Lower leg skin (tissue), 4 donors: Measurements from ENCODE around the gene FAM111A. TPM values are rescaled to one million over a fixed set of nuclear protein-coding genes. Genes with fewer than 3 reads are reported as not detected.

ENCODE experiments used
- DNase-seq, 2 donors: peaks; one replicate each; pipeline ENCODE4 v3.0.0-alpha.2; 2019; ENCODE audit warnings: low spot score in 2 of 2
- H3K4me3 ChIP-seq: fragments of 200-600 bp; sonication (generic); 2 replicates; pipeline ENCODE4 v1.5.1; 2017; ENCODE audit warnings: mild to moderate bottlenecking, low read depth; ENCODE audit not compliant: poor library complexity, severe bottlenecking
- POLR2A ChIP-seq, 2 donors: fragments of 450-650 bp; IDR thresholded peaks; one replicate each; pipeline ENCODE4 v1.6.1; 2016 to 2017; ENCODE audit warnings: antibody characterized with exemption in 2 of 2, mild to moderate bottlenecking in 1 of 2, moderate library complexity in 1 of 2
- WGBS, 2 donors: methylation state at CpG; one replicate each; pipeline ENCODE4 v1.1.5; 2018; 5-methylcytosine and 5-hydroxymethylcytosine counted together
- intact Hi-C: fragments of 100-400 bp; cut with DNase I; formaldehyde crosslinking; loops from one replicate; pipeline ENCODE4 v1.15.0; 2023; ENCODE audit warnings: low total_unique reads
- total RNA-seq, 4 donors: library from RNA; depleted of rRNA; stranded (reverse); fragments of >200 nt; gene quantifications; one replicate each; pipeline ENCODE4 v1.1.0, GENCODE V29; 2016
- TF ChIP-seq, protein P1 (sequence below), 3 donors: fragments of 450-650 bp; IDR thresholded peaks; one replicate each; pipeline ENCODE4 v1.5.1; 2016; ENCODE audit warnings: antibody characterized with exemption in 3 of 3, mild to moderate bottlenecking in 3 of 3, moderate library complexity in 2 of 3

FAM111A gene
- total RNA-seq, 4 donors from 2014 or later: 14.9 to 25.0 (median 20.9) TPM

- DNase-seq: no peak
- 92 to 96% methylated on average over 27 to 28 of the region's 33 CpGs for WGBS, 2 donors
- H3K4me3 ChIP-seq: no peak overlapping the region
- no peak for TF ChIP-seq POLR2A (IDR thresholded peaks at IDR 0.05)
- intact Hi-C loops: no loop called here
These were observed 39.2 kb downstream of the FAM111A start for GRCh38 chr11:59181746-59182456.

DNA sequence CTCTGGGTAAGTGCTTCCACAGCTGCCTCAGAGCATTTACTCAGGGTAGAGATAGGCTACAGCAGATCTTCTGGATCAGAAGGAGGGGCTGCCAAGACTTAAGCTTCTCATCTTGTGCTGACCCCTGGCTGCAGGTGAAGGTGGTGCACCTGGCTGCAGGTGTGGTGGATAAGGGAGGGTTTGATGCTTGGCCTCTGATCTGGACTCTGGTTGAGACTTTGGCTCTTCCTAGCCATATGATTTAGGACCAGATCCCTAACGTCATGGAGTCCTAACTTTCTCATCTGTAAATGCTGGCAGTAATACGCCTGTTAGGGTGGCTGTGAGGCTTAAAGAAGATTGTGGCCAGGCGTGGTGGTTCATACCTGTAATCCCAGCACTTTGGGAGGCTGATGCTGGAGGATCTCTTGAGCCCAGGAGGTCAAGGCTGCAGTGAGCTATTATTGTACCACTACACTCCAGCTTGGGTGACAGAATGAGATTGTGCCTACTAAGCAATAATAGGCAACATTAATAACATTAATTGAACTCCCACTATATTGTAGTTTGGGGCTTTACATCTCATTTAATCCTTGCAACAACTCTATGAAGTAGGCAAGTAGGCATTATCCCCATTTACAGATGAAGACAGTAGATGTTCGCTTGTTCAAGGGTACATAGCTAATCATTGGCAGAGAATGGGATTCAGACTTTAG lies 39.9 kb downstream of the FAM111A start:
- TF ChIP-seq, protein P1, sequence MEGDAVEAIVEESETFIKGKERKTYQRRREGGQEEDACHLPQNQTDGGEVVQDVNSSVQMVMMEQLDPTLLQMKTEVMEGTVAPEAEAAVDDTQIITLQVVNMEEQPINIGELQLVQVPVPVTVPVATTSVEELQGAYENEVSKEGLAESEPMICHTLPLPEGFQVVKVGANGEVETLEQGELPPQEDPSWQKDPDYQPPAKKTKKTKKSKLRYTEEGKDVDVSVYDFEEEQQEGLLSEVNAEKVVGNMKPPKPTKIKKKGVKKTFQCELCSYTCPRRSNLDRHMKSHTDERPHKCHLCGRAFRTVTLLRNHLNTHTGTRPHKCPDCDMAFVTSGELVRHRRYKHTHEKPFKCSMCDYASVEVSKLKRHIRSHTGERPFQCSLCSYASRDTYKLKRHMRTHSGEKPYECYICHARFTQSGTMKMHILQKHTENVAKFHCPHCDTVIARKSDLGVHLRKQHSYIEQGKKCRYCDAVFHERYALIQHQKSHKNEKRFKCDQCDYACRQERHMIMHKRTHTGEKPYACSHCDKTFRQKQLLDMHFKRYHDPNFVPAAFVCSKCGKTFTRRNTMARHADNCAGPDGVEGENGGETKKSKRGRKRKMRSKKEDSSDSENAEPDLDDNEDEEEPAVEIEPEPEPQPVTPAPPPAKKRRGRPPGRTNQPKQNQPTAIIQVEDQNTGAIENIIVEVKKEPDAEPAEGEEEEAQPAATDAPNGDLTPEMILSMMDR (IDR thresholded peaks at IDR 0.05): no peak
- no peak for TF ChIP-seq POLR2A (IDR thresholded peaks at IDR 0.05)
- WGBS, 2 donors: 91 to 96% methylated on average over 4 of the region's 4 CpGs
- no peak overlapping the region for H3K4me3 ChIP-seq
- DNase-seq: no peak
- intact Hi-C loops: no loop called here

DNA sequence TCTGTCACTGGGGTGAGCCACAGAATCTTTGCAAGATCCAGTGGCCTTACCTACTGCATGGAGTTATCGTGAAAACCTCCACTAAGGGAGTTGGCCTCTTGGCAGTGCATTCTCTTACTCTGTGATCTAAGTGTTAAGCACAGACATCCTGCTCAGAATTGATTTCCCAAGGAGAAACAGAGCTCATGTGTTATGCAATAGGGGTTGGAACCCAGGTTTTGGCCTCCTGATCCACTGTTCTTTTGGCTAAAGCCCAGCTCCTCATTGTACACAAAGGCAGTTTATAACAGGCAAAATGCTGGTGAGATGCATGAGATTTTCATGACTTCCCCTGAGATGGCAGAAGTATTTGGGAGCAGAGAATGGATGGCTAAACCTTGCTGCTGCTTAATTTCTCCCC lies 41.1 kb downstream of the FAM111A start:
- no peak for DNase-seq
- H3K4me3 ChIP-seq: no peak overlapping the region
- intact Hi-C loops: no loop called here
- TF ChIP-seq, protein P1 (IDR thresholded peaks at IDR 0.05): no peak
- TF ChIP-seq POLR2A (IDR thresholded peaks at IDR 0.05): no peak
- WGBS, 2 donors: 62 to 80% methylated on average over 1 of the region's 1 CpG

- 76 to 81% methylated on average over 9 of the region's 9 CpGs for WGBS, 2 donors
- no peak overlapping the region for H3K4me3 ChIP-seq
- DNase-seq: no peak
- intact Hi-C loops: no loop called here
- TF ChIP-seq, protein P1 (IDR thresholded peaks at IDR 0.05): no peak
These were observed 42.2 kb downstream of the FAM111A start for GRCh38 chr11:59184691-59185339.

GRCh38 chr11:59185386-59185945 lies 42.8 kb downstream of the FAM111A start:
- WGBS, 2 donors: 53 to 64% methylated on average over 5 of the region's 5 CpGs
- intact Hi-C loops: no loop called here
- DNase-seq: no peak
- no peak overlapping the region for H3K4me3 ChIP-seq
- TF ChIP-seq POLR2A (IDR thresholded peaks at IDR 0.05): no peak

GRCh38 chr11:59186130-59186594 lies 43.5 kb downstream of the FAM111A start:
- WGBS, 2 donors: 63 to 80% methylated on average over 5 of the region's 5 CpGs
- intact Hi-C loops: no loop called here
- DNase-seq: no peak
- TF ChIP-seq, protein P1 (IDR thresholded peaks at IDR 0.05): no peak
- no peak for TF ChIP-seq POLR2A (IDR thresholded peaks at IDR 0.05)
- H3K4me3 ChIP-seq: no peak overlapping the region
